ENCODE data around the gene GBX2.

GRCh38 chr2:236123716-236124115 lies 44.5 kb downstream of the GBX2 start:
- TF ChIP-seq SP1 (IDR thresholded peaks at IDR 0.05) (no peak), SUZ12 (IDR thresholded peaks at IDR 0.05) (no peak), TARDBP (IDR thresholded peaks at IDR 0.05) (no peak), FOXK2 (IDR thresholded peaks at IDR 0.05) (no peak), BHLHE40 (IDR thresholded peaks at IDR 0.05; ENCODE audit: borderline replicate concordance) (no peak), HDGF (IDR thresholded peaks at IDR 0.05; ENCODE audit: borderline replicate concordance) (no peak), ELF4 (IDR thresholded peaks at IDR 0.05) (no peak), FOXM1 (IDR thresholded peaks at IDR 0.05; ENCODE audit: borderline replicate concordance) (no peak)

Data from HEK293T (cell line).